CD14-positive monocyte (primary cell): ENCODE measurements around the gene NEUROD1. TPM values are rescaled to one million over a fixed set of nuclear protein-coding genes. Genes with fewer than 3 reads are reported as not detected.

Source experiments
- DNase-seq, 3 donors: peaks; one replicate each; pipeline ENCODE4 v3.0.0-alpha.2; 2011 to 2022
- H2AFZ ChIP-seq: 2 replicates; pipeline ENCODE4 v1.6.0; 2012; ENCODE audit warnings: mild to moderate bottlenecking, low read depth, low read length, inconsistent platforms; ENCODE audit not compliant: insufficient read depth, poor library complexity, severe bottlenecking
- H3K27ac ChIP-seq, 2 donors: 1 replicate in 1 of 2; 2 replicates in 1 of 2; pipeline ENCODE4 v1.5.1; 2012 to 2013; ENCODE audit warnings: low read length in 2 of 2, control low read depth in 1 of 2, inconsistent platforms in 1 of 2, low read depth in 1 of 2, mild to moderate bottlenecking in 1 of 2
- H3K27me3 ChIP-seq, 2 donors: one replicate each; pipeline versions ENCODE4 v1.6.0 to v1.6.1; 2011 to 2013; ENCODE audit warnings: low read length in 2 of 2; ENCODE audit not compliant: control insufficient read depth in 2 of 2, insufficient read depth in 2 of 2
- H3K36me3 ChIP-seq, 2 donors: replicated peaks in 1 of 2; 1 replicate in 1 of 2; 2 replicates in 1 of 2; pipeline versions ENCODE4 v1.5.1 to v1.6.1; 2012 to 2013; ENCODE audit warnings: low read length in 2 of 2, control low read depth in 1 of 2, inconsistent platforms in 1 of 2, mild to moderate bottlenecking in 1 of 2; ENCODE audit not compliant: insufficient read depth in 2 of 2, control insufficient read depth in 1 of 2
- H3K4me1 ChIP-seq, 2 donors: 1 replicate in 1 of 2; 2 replicates in 1 of 2; pipeline versions ENCODE4 v1.5.1 to v1.6.1; 2012 to 2013; ENCODE audit warnings: low read length in 2 of 2, control low read depth in 1 of 2, inconsistent platforms in 1 of 2, mild to moderate bottlenecking in 1 of 2, moderate library complexity in 1 of 2; ENCODE audit not compliant: insufficient read depth in 2 of 2, control insufficient read depth in 1 of 2
- H3K4me2 ChIP-seq: replicated peaks from 2 replicates; pipeline ENCODE3; 2012; ENCODE audit warnings: low read length, moderate library complexity, mild to moderate bottlenecking; ENCODE audit not compliant: poor library complexity, severe bottlenecking; ENCODE audit errors: extremely low read depth
- H3K4me3 ChIP-seq, 3 experiments: fragments of 200-600 bp in 1 of 3; sonication (generic) in 1 of 3; replicated peaks in 1 of 3; 1 replicate in 2 of 3; 2 replicates in 1 of 3; pipeline ENCODE4 v1.5.1; 2011 to 2013; ENCODE audit warnings: low read length in 3 of 3, mild to moderate bottlenecking in 3 of 3, control low read depth in 2 of 3, low read depth in 2 of 3, inconsistent platforms in 1 of 3, moderate library complexity in 1 of 3
- H3K79me2 ChIP-seq: 2 replicates; pipeline ENCODE4 v1.6.0; 2012; ENCODE audit warnings: mild to moderate bottlenecking, control low read depth, inconsistent platforms, low read length, moderate library complexity; ENCODE audit not compliant: insufficient read depth
- H3K9ac ChIP-seq: 2 replicates; pipeline ENCODE4 v1.6.0; 2017; ENCODE audit warnings: low read length, mild to moderate bottlenecking; ENCODE audit not compliant: insufficient read depth, poor library complexity, severe bottlenecking
- H3K9me3 ChIP-seq, 2 donors: replicated peaks in 1 of 2; 1 replicate in 1 of 2; 2 replicates in 1 of 2; pipeline versions ENCODE4 v1.5.1 to v1.6.1; 2012 to 2013; ENCODE audit warnings: low read length in 2 of 2, control low read depth in 1 of 2; ENCODE audit not compliant: control insufficient read depth in 1 of 2, insufficient read depth in 1 of 2
- H4K20me1 ChIP-seq: 2 replicates; pipeline ENCODE4 v1.6.0; 2012; ENCODE audit warnings: mild to moderate bottlenecking, low read length, control low read depth, moderate library complexity; ENCODE audit not compliant: insufficient read depth
- H3K27ac Mint-ChIP-seq, 7 donors: one replicate each; pipeline ENCODE4 v1.8.0; 2020; ENCODE audit warnings: mild to moderate bottlenecking in 7 of 7, mixed read lengths in 7 of 7, moderate library complexity in 6 of 7, inconsistent platforms in 2 of 7
- H3K27me3 Mint-ChIP-seq, 3 donors: one replicate each; pipeline ENCODE4 v1.8.0; 2021 to 2022; ENCODE audit warnings: low read depth in 3 of 3, mild to moderate bottlenecking in 3 of 3, mixed read lengths in 3 of 3, moderate library complexity in 3 of 3, inconsistent platforms in 1 of 3
- H3K36me3 Mint-ChIP-seq, 2 donors: one replicate each; pipeline ENCODE4 v1.8.0; 2020; ENCODE audit warnings: mixed read lengths in 2 of 2, inconsistent platforms in 1 of 2, mild to moderate bottlenecking in 1 of 2
- H3K4me1 Mint-ChIP-seq: one replicate; pipeline ENCODE4 v1.8.0; 2020; ENCODE audit warnings: mild to moderate bottlenecking, mixed read lengths
- H3K4me3 Mint-ChIP-seq, 2 donors: one replicate each; pipeline ENCODE4 v1.8.0; 2020; ENCODE audit warnings: mild to moderate bottlenecking in 2 of 2, mixed read lengths in 2 of 2, moderate library complexity in 1 of 2
- H3K9me3 Mint-ChIP-seq, 7 donors: one replicate each; pipeline ENCODE4 v1.8.0; 2020 to 2022; ENCODE audit warnings: mixed read lengths in 7 of 7, mild to moderate bottlenecking in 6 of 7, moderate library complexity in 6 of 7, inconsistent platforms in 2 of 7
- CTCF ChIP-seq: fragments of 200-600 bp; IDR thresholded peaks from one replicate; pipeline ENCODE4 v1.8.0; 2022; ENCODE audit warnings: antibody characterized with exemption, mild to moderate bottlenecking
- WGBS: methylation state at CpG from one replicate; pipeline ENCODE4 v1.1.5; 2013; ENCODE audit warnings: missing lambda C conversion rate; ENCODE audit not compliant: insufficient coverage; 5-methylcytosine and 5-hydroxymethylcytosine counted together
- intact Hi-C, 2 donors: fragments of 100-400 bp; cut with micrococcal nuclease; formaldehyde crosslinking; loops; one replicate each; pipeline versions ENCODE4 v1.15.0 to v1.15.1; 2023
- polyA plus RNA-seq, 3 donors: library from polyadenylated mRNA; depleted of rRNA in 1 of 3; unstranded in 2 of 3; stranded (reverse) in 1 of 3; fragments of 300-500 nt in 2 of 3; fragments of >200 nt in 1 of 3; fragmentation: Illumina TruSeq in 2 of 3; gene quantifications; 1 replicate in 2 of 3; 2 replicates in 1 of 3; pipeline ENCODE4 v1.2.3, GENCODE V29; 2012 to 2021

NEUROD1 gene
- polyA plus RNA-seq, 3 donors = not detected

- Histone ChIP-seq H3K4me2 (no peak overlapping the region), H3K9me3 (no peaks in the 10 kb centered on the region), H3K36me3 (no peaks in the 10 kb centered on the region), H3K4me3 (no peak overlapping the region), H2AFZ (no peak overlapping the region), H3K27me3 (peaks cover 0 to 4% of the 10 kb centered on the region in 2 donors), H3K79me2 (no peaks in the 10 kb centered on the region), H3K9ac (no peak overlapping the region), H4K20me1 (no peaks in the 10 kb centered on the region), H3K27ac (no peak overlapping the region), H3K4me1 (no peaks in the 10 kb centered on the region)
- intact Hi-C loops = no loop called here
- H3K4me1 Mint-ChIP-seq = no peaks in the 10 kb centered on the region
- WGBS = no CpG with 5 or more reads among the region's 1 CpG
- H3K27me3 Mint-ChIP-seq = peaks cover 4 to 11% (median 8%) of the 10 kb centered on the region in 3 donors
- H3K36me3 Mint-ChIP-seq = no peaks in the 10 kb centered on the region
- no peak overlapping the region for H3K27ac Mint-ChIP-seq
- no peak for DNase-seq
- no peak for TF ChIP-seq CTCF
- peaks cover 0 to 8% (median 3%) of the 10 kb centered on the region in 7 donors for H3K9me3 Mint-ChIP-seq
- H3K4me3 Mint-ChIP-seq = no peak overlapping the region
Observed at GRCh38 chr2:181667234-181667633, 13.1 kb downstream of the NEUROD1 start.

- Histone ChIP-seq H3K9me3 (no peaks in the 10 kb centered on the region), H3K36me3 (no peaks in the 10 kb centered on the region), H2AFZ (no peak overlapping the region), H3K27ac (no peak overlapping the region), H3K79me2 (no peaks in the 10 kb centered on the region), H3K9ac (no peak overlapping the region), H3K4me3 (no peak overlapping the region), H3K4me1 (peaks cover 1 to 2% of the 10 kb centered on the region in 2 donors), H4K20me1 (no peaks in the 10 kb centered on the region), H3K4me2 (no peak overlapping the region), H3K27me3 (peaks cover 2 to 4% of the 10 kb centered on the region in 2 donors)
- Mint-ChIP-seq H3K27ac (no peak overlapping the region), H3K4me3 (no peak overlapping the region), H3K4me1 (peaks cover 4% of the 10 kb centered on the region), H3K36me3 (no peaks in the 10 kb centered on the region), H3K9me3 (peaks cover 0 to 8% (median 3%) of the 10 kb centered on the region in 7 donors), H3K27me3 (peaks cover 1 to 15% (median 4%) of the 10 kb centered on the region in 3 donors)
- DNase-seq = no peak
- no CpG with 5 or more reads among the region's 2 CpGs for WGBS
- intact Hi-C loops = no loop called here
- no peak for TF ChIP-seq CTCF
Observed at GRCh38 chr2:181662287-181662686, 18.0 kb downstream of the NEUROD1 start.
